Cardiac fibroblast (primary cell): Measurements from ENCODE around the gene MED16.

Source experiments
- DNase-seq, 2 donors: peaks; one replicate each; pipeline versions ENCODE4 v3.0.0 to v3.0.0-alpha.2; 2010; ENCODE audit warnings: low read depth in 2 of 2
- H3K4me3 ChIP-seq, 2 donors: replicated peaks in 1 of 2; 1 replicate in 1 of 2; 2 replicates in 1 of 2; pipeline ENCODE4 v1.5.1; 2011; ENCODE audit warnings: low read depth in 2 of 2, low read length in 2 of 2, mild to moderate bottlenecking in 2 of 2, moderate library complexity in 1 of 2
- TF ChIP-seq, protein P1 (sequence below): IDR thresholded peaks from one replicate; pipeline ENCODE4 v1.5.1; 2011; ENCODE audit warnings: low read depth, mild to moderate bottlenecking, low read length, inconsistent platforms

Gene MED16

GRCh38 chr19:927780-928401 lies 34.9 kb upstream of the MED16 start:
- TF ChIP-seq, protein P1, sequence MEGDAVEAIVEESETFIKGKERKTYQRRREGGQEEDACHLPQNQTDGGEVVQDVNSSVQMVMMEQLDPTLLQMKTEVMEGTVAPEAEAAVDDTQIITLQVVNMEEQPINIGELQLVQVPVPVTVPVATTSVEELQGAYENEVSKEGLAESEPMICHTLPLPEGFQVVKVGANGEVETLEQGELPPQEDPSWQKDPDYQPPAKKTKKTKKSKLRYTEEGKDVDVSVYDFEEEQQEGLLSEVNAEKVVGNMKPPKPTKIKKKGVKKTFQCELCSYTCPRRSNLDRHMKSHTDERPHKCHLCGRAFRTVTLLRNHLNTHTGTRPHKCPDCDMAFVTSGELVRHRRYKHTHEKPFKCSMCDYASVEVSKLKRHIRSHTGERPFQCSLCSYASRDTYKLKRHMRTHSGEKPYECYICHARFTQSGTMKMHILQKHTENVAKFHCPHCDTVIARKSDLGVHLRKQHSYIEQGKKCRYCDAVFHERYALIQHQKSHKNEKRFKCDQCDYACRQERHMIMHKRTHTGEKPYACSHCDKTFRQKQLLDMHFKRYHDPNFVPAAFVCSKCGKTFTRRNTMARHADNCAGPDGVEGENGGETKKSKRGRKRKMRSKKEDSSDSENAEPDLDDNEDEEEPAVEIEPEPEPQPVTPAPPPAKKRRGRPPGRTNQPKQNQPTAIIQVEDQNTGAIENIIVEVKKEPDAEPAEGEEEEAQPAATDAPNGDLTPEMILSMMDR: no peak
- H3K4me3 ChIP-seq: peak overlapping the region; percentile 8 to 78
- no peak for DNase-seq

GRCh38 chr19:927351-927779 lies 34.4 kb upstream of the MED16 start:
- DNase-seq: no peak
- H3K4me3 ChIP-seq: peak overlapping the region; percentile 78 to 89
- TF ChIP-seq, protein P1: no peak

DNA sequence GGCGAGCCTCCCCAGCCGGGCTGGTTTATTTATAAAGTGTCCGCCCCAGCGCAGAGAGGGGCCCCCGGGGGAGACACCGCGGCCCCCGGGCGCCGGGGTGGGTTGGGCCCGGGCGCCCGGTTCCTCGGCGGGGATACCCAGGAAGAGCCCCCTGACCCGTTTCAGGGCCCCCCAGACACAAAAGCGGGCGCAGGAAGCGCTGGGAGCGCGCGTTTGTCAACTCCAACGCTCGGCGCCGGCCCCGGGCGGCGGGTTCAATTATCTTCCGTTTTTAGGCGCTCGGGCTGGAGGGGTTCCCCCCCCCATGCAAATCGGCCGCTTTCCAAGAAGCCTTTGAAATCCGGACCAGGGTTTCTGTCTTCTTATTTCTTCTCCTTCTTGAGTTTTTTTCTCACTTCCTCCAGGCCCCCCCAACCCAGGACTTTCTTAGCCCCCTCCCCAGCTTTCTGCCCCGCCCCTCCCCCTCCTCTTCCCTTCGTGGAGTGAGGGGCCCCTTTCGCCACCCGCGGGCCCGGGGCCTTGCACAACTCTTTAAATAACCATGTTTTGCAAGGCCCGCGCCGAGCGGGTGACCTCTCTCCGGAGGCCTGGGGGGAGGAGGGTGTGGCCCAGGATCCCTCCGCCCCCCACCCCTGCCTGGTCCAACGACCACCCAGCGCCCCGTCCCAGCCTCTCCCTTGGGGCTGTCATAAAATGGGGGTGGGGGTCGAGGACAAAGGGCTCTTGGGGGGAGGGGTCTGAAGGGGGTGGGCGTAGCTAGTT lies 33.8 kb upstream of the MED16 start:
- DNase-seq: peak; percentile 61
- TF ChIP-seq, protein P1: no peak
- H3K4me3 ChIP-seq: peak overlapping the region; percentile 78 to 89

GRCh38 chr19:926323-926588 lies 33.3 kb upstream of the MED16 start:
- TF ChIP-seq, protein P1: no peak
- no peak for DNase-seq
- H3K4me3 ChIP-seq: peak overlapping the region; percentile 78 to 89

- peak; percentile 84 to 87 for DNase-seq
- TF ChIP-seq, protein P1: no peak
- peak within 1 kb of the TSS; percentile 78 to 89 for H3K4me3 ChIP-seq
Observed at GRCh38 chr19:925526-926322, 32.7 kb upstream of the MED16 start, which contains the start of gene ARID3A. Gene ARID3A, plus strand, starts transcription at chr19:926035. Its CDS starts 3,494 bp downstream, at chr19:929529.

GRCh38 chr19:925087-925525 lies 32.1 kb upstream of the MED16 start:
- H3K4me3 ChIP-seq: peak overlapping the region; percentile 72 to 78
- DNase-seq: peak; percentile 29 to 79
- TF ChIP-seq, protein P1: no peak
